Cerebellar cortex (tissue), 1 donor: ENCODE data around the gene CAVIN1.
"Not testable (repeated sequence)": the region's sequence is repeated elsewhere in the genome, so short reads cannot be mapped to it uniquely, and the experiment has no call there.

Experiments
- DNase-seq: peaks from one replicate; pipeline ENCODE4 v3.0.0-alpha.2; 2015; ENCODE audit warnings: low spot score

CAVIN1 gene

DNA sequence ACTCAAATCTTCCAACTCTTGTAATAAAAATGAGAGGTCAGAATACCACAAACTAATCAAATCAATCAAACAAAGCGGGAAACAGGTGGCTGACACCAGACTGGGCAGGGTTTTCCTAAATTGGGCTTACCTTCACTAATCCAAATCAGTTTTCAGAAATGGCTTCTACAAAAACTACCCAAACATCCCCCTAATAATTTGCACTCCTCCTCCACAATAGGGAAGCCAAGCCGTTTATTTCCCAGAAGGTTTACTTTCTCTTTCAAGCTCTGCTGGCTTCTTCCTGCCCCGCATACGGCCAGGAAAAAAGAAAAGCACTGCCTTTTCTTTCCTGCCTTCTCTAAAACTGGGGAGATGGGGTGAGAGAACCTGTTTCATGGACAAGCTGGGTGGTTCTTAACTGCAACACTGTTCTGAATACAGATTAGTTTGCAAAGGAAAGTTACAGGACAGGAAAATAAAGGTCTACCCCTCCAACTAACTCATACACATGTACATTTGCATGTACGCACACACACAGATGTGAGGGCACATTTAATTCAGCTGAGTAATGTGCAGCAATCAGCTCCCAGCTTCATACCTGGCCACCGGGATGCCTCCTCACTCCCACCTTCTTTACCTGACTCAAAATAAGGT lies 44.0 kb downstream of the CAVIN1 start:
- no peak for DNase-seq

DNA sequence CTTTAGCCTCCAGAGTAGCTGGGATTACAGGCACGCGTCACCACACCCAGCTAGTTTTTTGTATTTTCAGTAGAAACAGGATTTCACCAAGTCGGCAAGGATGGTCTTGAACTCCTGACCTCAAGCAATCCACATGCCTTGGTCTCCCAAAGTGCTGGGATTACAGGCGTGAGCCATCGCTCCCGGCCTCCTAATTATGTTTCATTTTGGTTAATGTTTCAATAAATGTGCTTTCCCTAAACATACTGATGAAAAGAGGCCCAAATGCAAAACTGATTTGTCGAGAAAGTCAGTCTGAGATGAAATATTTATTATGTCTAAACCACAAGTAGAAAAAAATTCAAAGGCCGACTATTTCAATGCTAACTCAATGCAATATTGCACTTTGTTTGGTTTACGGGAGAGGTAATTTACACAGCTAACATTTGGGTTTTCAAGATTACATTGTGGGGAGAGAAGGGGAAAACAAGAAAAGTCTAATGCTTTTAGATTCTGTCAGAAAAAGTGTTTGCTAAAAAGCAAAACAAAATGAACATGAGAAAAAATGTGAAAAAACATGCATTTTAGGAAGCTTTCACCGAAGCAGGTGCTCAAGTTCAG lies 44.6 kb downstream of the CAVIN1 start:
- DNase-seq = no peak

DNA sequence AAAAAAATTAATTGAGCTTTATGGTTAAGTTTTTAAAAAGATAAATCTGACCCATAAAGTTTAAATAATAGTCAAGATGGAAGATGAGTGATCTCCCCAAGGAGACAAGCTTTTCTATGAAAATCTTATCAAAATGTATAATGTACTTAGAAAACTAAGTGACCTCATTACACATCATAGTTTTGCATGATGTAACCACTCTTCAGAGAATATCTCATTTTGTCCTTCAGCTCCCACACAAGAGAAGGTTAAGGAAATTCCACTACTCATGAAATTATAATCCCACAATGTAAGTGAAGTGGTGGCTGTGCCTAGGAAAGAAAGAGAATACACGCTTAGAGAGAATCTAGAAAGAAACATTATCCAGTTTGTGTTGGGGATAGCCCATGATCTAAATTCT lies 49.2 kb downstream of the CAVIN1 start:
- no peak for DNase-seq

DNA sequence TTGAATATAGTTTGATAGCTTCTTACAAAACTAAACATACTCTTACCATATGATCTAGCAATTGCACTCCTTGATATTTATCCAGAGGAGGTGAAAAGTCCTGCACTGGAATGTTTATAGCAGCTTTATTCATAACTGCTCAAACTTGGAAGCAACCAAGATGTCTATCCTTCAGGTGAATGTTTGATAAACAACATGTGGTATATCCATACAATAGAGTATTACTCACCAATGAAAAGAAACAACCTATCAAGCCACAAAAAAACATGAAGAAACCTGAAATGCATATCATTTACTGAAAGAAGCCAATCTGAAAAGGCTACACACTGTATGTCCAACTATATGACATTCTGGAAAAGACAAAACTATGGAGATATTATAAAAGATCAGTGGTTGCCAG lies 50.9 kb downstream of the CAVIN1 start:
- DNase-seq = no peak

DNA sequence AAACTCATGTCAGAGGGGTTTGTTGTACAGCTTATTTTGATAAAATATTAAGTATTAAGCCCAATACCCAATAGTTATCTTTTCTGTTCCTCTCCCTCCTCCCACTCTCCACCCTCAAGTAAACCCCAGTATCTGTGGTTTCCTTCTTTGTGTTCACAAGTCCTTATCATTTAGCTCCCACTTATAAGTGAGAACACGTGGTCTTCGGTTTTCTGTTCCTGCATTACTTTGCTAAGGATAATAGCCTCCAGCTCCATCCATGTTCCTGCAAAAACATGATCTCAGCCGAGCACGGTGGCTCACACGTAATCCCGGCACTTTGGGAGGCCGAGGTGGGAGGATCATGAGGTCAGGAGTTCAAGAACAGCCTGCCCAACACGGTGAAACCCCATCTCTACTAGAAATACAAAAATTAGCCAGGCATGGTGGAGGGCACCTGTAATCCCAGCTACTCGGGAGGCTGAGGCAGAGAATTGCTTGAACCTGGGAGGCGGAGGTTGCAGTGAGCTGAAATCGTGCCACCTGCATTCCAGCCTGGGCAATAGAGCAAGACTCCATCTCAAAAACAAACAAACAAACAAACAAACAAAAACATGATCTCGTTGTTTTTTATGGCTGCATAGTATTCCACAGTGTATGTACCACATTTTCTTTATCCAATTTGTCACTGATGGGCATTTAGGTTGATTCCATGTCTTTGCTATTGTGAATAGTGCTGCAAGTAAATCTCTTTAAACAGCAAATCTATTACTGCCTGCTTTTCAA lies 54.1 kb downstream of the CAVIN1 start:
- DNase-seq = not testable (repeated sequence)

DNA sequence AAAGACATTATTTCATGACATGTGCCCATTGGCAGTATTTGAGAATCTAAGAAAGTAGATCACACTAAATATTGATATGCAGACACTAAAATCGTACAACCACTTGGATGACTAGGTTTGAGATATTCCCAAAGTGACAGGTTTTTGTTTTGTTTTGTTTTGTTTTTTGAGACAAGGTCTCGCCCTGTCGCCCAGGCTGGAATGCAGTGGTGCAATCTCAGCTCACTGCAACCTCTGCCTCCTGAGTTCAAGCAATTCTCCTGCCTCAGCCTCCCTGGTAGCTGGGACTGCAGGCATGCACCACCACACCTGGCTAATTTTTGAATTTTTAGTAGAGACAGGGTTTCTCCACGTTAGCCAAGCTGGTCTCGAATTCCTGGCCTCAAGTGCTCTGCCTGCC lies 54.7 kb downstream of the CAVIN1 start:
- not testable (repeated sequence) for DNase-seq

DNA sequence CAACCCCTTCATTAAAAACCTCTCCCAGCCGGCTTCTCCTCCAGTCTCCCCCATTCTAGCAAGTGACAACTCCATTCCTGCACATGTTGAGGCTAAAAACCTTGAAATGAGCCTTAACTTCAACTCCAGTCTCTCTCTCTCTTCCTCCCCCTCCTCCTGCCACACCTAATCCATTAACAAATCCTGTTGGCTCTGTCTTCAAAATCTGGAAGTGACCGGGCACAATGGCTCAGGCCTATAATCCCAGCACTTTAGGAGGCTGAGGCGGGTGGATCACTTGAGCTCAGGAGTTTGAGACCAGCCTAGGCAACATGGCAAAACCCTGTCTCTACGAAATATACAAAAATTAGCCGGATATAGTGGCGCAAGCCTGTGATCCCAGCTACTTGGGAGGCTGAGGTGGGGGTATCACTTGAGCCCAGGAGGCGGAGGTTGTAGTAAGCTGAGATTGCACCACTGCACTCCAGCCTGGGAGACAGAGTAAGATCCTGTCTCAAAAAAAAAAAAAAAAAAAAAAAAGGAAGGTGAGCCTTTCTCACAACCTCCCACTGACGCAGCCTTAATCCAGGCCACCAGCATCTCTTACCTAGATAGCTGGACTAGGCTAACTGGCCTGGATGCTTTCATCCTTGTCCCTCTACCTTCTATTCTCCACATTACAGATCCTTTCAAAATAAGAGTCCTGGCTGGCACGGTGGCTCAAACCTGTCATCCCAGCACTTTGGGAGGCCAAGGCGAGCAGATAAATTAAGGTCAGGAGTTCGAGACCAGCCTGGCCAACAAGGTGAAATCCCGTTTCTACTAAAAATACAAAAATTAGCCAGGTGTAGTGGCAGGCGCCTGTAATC lies 56.7 kb downstream of the CAVIN1 start:
- DNase-seq = not testable (repeated sequence)

DNA sequence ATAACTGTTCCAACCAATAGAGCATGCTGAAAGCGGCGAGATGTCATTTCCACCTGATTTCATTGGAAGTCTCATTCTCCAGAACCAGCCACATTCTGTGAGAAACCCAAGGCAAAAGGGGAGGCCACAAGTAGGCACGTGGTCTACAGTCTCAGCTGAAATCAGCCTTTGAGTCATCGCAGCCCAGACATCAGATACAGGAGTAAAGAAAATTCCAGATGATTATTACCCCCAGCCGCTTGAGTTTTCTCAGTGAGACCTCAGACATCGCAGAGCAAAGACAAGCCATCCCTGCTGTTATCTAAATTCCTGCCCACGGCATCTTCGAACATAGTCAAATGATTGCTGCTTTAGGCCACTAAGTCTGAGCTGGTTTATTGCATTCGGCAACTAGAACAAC lies 57.9 kb downstream of the CAVIN1 start:
- no peak for DNase-seq

DNA sequence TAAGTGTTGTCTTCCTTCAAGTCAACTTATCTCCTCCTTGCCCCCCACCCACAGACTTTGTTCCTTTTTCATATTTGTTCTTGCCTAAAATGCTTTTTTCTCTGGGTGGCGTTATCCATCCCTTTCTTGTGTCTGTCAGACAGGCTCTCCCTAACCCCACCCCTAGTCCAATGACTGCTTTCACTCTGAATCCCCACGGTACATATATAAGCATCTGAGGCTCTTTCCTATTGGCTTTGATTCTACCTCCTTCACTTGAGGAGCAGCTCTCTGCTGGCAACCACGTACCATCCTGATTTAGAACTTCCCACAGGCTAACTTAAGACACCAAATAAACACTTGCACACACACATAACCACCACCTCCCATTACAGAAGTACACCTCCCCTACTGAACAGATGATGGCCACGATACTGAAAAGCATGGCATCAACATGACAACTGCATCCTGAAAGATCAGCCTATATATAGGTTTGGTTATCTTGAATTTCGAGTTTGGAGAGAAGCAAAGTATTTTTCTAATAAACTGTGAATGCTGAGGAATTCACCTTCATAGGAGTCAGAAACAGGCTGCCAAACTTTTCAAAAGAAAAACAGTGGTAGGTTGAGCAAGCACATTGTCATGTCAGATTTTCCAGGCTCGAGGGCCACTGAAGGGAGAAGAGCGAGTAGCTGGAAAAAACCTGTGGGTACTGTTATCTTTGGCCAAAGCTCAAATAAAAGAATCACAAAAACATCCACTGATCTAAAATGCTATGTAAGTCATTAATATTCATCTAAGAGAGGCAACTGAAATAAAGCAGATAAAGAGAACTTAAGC lies 59.1 kb downstream of the CAVIN1 start:
- DNase-seq = no peak

DNA sequence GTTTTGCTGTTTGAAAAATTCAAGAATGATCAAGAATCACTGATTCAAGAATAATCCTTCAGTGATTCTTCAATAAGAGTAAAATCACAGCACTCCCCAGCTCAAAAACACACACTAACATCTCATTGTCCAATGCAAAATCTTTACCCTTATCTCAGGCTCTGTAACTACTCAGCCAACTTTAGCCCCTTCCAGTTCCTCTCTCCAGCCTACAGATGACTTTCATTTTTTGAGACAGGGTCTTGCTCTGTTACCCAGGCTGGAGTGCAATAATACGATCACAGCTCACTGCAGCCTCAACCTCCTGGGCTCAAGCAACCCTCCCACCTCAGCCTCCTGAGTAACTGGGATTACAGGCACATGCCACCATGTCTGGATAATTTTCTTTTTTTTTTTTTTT lies 59.8 kb downstream of the CAVIN1 start:
- no peak for DNase-seq

DNA sequence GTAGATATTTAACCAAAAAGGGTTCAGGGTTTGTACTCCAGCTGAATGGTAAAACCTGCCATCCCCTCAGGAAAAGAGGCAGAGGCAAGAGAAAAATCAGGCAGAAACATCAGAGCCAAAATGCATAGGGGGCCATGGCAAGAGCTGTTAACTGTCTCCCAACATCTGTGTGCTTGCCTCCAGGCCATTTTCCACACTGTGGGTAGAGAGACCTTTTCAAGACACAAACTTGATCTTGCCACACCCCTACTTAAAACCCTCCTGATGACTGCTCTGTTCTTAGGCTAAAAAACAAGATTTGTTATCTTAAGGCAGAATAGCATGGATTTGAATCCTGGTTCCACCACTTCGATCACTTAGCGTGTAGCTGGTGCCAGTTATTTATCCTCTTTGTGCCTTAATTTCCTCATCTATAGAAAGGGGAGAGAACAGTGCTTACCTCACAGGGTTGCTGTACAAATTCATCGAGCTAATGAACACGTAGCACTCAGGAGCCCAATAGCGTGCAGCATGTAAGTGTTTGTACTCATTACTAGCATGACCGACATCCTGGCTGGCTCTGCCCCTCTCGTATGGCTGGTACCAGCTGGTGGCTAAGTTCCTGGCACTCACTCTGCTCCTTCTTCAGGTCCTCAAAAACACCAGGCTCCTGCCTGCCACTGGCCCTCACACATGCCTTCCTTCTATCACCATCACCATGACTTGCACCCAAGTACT lies 60.7 kb downstream of the CAVIN1 start:
- DNase-seq = peak; percentile 87

DNA sequence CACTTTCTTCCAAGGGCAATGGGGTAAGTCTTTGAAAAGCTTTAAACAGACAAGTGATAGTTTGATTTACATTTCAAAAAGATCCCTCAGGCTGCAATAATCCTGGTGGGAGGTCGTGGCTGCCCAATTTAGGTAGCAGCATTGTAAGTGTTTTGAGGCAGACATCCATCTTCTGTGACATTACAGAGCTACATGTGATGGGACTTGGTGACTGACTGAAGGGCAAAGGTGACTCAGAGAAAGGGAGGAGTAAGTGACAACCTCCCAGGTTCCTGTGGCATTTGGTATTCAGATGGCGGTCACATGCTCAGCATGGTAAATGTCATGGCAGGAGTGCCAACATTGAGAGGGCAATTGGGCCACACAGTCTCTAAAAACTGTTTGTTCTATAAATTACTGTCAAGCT lies 61.3 kb downstream of the CAVIN1 start:
- peak; percentile 39 for DNase-seq

DNA sequence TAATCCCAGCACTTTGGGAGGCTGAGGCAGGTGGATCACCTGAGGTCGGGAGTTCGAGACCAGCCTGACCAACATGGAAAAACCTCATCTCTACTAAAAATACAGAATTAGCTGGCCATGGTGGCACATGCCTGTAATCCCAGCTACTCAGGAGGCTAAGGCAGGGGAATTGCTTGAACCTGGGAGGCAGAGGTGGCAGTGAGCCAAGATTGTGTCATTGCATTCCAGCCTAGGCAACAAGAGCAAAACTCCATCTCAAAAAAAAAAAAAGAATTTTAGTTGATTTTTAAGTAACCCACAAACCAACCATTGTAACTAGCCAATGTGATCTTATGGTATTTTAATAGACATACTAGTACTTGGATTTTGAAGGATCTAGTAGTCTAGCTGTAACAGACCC lies 62.7 kb downstream of the CAVIN1 start:
- DNase-seq = not testable (repeated sequence)

DNA sequence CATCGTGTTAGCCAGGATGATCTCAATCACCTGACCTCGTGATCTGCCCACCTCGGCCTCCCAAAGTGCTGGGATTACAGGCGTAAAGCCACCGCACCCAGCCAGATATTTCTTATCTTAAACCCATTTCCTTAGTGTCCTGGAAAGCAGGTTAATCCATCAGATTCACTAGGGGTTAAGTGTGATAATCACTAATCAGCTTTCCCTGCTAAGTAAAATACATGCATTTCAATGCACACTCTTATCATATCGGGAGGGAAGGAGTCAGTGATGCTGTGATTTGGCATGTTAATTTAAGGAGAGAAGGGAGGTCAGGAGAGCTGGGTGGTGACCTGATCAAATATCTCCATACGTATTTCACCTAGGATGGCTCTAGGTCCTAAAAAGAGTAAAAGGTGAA lies 63.9 kb downstream of the CAVIN1 start:
- DNase-seq = no peak

DNA sequence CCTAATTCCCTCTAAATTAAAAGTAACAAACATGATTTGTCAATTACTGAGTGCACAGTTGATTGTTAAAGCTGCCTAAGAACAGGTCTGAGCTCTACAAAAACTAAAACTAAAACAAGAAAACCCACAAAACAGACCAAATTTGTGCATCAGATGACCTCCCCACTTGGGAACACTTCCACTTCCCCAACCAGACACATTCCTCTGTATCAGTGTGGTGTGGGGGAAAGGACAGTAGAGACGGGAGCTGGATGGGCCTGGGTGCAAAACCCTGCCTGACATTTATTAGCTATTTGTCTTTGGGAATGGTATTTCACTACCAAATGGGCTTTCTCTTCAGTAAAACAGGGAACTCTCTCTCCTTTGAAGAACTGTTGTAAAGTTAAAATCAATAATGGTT lies 64.6 kb downstream of the CAVIN1 start:
- DNase-seq = no peak

DNA sequence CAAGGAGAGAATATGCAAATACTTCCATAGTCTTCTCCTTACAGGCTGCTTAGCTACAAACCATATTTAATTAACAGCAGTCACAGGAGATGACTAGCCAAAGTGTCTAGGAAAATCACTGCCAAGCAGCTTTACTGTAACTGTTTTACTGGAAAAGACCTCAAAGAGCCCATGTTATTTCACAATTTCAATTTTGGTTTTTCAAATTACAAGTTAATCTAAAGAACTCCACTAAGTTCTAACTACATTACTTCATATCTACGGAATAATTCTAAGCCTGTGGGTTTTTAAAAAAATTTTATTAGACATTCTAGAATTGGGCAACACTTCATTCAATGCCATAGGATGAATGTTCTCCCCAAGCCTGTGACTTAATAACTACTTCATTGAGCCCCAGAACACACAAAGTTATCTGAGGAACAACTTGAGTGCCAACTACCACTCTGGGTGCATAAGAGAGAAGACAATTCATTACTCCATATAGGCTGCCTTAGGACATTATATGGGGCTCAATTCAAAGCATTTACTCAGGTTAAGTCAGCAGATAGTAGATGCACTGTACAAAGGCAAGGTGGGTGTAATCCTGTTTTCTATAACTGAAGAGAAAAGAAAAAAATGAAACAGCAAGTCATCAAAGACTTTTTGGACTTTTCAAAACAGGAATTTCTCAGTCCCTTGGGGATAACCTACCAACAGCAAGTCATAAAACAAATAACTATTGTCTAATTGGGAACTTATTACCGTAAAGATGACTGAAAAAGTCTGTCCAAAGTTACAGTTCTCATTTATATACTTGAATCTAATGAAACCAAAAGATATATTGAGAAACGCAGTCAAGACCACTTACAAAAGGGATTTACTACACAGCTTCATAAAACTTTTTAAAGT lies 67.9 kb downstream of the CAVIN1 start:
- DNase-seq = no peak
